Choroid plexus epithelial cell (primary cell): Measurements from ENCODE around the gene DPH2.

ENCODE experiments used
- DNase-seq: peaks from one replicate; pipeline ENCODE4 v3.0.0-alpha.2; 2010; ENCODE audit warnings: low read depth
- H3K4me3 ChIP-seq: 2 replicates; pipeline ENCODE4 v1.5.1; 2011; ENCODE audit warnings: low read depth, mild to moderate bottlenecking, control low read depth, low read length, moderate library complexity
- CTCF ChIP-seq: conservative IDR thresholded peaks from 2 replicates; pipeline ENCODE4 v1.5.1; 2011; ENCODE audit warnings: low read depth, mild to moderate bottlenecking, control low read depth, inconsistent platforms, low read length, moderate library complexity

Gene DPH2

DNA sequence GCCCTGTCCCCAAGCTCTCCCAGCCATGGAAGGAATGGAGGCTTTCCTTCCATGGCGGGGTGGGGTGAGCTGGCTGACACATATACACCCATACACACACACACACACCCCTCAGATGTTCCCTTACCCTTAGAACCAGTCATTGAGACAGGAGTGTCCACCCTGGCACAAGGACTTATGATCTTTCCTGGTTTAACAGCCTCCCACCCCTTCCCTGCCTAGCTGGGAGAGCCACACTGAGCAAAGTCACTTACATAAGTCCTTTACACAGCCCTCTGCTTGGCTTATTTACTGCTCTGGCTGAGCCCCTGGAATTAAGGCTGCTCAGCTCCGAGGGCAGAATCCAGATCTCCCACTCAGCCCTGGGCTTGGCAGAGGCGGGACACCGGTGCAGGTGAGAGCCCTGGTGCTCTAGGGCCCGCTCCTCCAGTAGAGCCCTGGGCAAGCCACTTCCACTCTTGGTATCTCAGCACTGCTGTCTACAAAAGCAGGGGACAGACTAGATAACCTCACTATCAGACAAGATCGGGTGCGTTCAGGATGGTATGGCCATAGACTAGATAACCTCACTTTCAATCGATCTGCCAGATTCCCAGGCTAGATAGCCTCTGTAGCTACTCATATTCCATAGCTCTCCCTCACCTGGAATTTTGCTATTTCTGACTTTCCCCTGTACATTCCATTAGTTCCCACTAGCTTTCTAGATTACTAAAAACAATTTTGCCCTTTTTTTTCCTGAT lies 44.7 kb downstream of the DPH2 start:
- DNase-seq = no peak
- TF ChIP-seq CTCF = no peak
- H3K4me3 ChIP-seq = no peak overlapping the region

DNA sequence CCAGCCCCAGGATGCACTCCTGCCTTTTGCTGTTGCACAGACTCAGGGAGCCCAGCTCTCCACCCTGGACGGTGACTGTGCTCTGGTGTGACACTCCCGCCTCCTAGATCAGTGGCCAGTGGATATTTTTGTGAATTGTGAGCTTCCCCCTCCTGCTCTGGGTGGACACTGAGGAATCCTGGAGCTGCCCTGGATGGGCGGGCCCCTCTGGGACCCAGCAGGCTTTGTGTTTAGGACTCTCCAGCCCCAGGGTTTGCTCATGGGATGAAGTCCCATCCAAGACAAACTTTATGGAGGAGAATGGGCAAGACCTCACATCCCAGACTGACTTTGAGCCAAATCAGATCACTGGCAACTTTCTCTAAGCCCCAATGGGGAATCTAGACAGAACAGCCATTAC lies 45.4 kb downstream of the DPH2 start:
- no peak for TF ChIP-seq CTCF
- H3K4me3 ChIP-seq = no peak overlapping the region
- DNase-seq = no peak

- DNase-seq = no peak
- TF ChIP-seq CTCF = no peak
- no peak overlapping the region for H3K4me3 ChIP-seq
Observed at GRCh38 chr1:44016041-44016889, 46.5 kb downstream of the DPH2 start.

GRCh38 chr1:44016890-44017400 lies 47.1 kb downstream of the DPH2 start:
- H3K4me3 ChIP-seq = no peak overlapping the region
- TF ChIP-seq CTCF = no peak
- no peak for DNase-seq

DNA sequence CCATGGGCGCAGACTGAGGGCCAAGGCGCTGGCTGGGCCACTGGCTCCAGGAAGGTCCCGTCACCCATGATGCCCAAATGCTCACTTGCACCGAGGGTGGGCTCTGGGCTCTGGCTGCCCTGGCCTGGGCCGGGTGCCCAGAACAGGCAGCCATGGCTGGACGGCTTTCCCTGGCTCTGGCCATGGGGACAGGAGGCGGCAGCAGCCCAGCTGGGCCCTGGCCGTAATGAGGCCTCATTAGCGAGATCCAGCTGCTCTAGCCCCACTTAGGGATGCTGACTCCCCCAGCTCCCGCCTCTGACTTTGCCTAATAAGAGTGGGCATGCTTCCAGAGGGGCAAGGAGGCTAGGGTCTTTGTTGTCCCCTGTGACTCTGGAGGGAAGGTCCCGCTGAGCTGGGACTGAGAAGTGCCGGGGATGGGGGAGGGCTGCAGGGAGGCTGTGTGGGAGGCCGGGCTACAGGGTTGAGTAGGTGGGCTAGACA lies 49.7 kb downstream of the DPH2 start:
- no peak for DNase-seq
- TF ChIP-seq CTCF = no peak
- H3K4me3 ChIP-seq = no peak overlapping the region

GRCh38 chr1:44020464-44020863 lies 50.7 kb downstream of the DPH2 start:
- no peak overlapping the region for H3K4me3 ChIP-seq
- DNase-seq = no peak
- TF ChIP-seq CTCF = no peak
